A549 (cell line): Measurements from ENCODE around the gene GALT.

Experiments
- EHMT2 ChIP-seq: fragments of 200-600 bp; sonication (generic); IDR thresholded peaks from 2 replicates; pipeline ENCODE4 v1.6.1; 2016; ENCODE audit warnings: antibody characterized with exemption, low read depth, mild to moderate bottlenecking, moderate library complexity
- EP300 ChIP-seq, 2 experiments: fragments of >200 bp; sonication (Bioruptor Twin); formaldehyde crosslinking; IDR thresholded peaks; 2 replicates in 1 of 2; 3 replicates in 1 of 2; pipeline ENCODE4 v1.6.1; 2016 to 2017
- MAFK ChIP-seq: fragments of 450-650 bp; IDR thresholded peaks from 2 replicates; pipeline ENCODE4 v1.6.1; 2014; ENCODE audit not compliant: partially characterized antibody
- POLR2A ChIP-seq: IDR thresholded peaks from 2 replicates; pipeline ENCODE4 v1.6.1; 2012; ENCODE audit warnings: mild to moderate bottlenecking, low read length
- ZFP36 ChIP-seq: fragments of 450-650 bp; IDR thresholded peaks from 2 replicates; pipeline ENCODE4 v1.6.1; 2014; ENCODE audit warnings: borderline replicate concordance; ENCODE audit not compliant: partially characterized antibody
- TF ChIP-seq, protein P1 (sequence below): fragments of 250-450 bp; sonication (Bioruptor Pico); IDR thresholded peaks from 2 replicates; pipeline ENCODE4 v1.5.0; 2021; ENCODE audit warnings: mild to moderate bottlenecking, moderate library complexity, borderline replicate concordance
- TF ChIP-seq, protein P2 (sequence below): fragments of >200 bp; sonication (Bioruptor Twin); formaldehyde crosslinking; IDR thresholded peaks from 3 replicates; pipeline ENCODE4 v1.5.1; 2016
- TF ChIP-seq, protein P3 (sequence below): fragments of 200-600 bp; sonication (generic); IDR thresholded peaks from 2 replicates; pipeline ENCODE4 v1.6.1; 2016; ENCODE audit warnings: antibody characterized with exemption, mild to moderate bottlenecking, moderate library complexity
- TF ChIP-seq, protein P4 (sequence below): fragments of 450-650 bp; IDR thresholded peaks from 2 replicates; pipeline ENCODE4 v1.6.1; 2014; ENCODE audit warnings: antibody characterized with exemption

DNA sequence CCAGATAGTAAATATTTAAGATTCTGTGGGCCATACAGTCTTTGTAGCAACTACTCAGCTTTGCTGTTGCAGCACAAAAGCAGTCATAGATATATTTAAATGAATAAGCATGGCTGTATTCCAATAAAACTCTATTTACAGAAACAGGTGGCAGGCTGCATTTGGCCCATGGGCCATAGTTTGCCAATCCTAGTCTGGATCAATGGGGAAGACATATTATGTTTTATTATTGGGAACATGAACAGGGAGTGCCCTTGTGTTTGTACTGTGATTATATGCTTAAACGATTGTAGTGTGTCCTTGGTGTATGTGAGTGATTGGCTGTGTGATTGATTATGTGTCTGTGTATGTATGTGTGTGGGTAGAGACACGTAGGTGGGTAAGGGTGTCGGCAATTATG lies 28.0 kb downstream of the GALT start:
- TF ChIP-seq ZFP36 (no peak), POLR2A (no peak), MAFK (no peak), EP300 (IDR thresholded peaks at IDR 0.05) (no peak), EHMT2 (no peak)
- TF ChIP-seq, protein P1, sequence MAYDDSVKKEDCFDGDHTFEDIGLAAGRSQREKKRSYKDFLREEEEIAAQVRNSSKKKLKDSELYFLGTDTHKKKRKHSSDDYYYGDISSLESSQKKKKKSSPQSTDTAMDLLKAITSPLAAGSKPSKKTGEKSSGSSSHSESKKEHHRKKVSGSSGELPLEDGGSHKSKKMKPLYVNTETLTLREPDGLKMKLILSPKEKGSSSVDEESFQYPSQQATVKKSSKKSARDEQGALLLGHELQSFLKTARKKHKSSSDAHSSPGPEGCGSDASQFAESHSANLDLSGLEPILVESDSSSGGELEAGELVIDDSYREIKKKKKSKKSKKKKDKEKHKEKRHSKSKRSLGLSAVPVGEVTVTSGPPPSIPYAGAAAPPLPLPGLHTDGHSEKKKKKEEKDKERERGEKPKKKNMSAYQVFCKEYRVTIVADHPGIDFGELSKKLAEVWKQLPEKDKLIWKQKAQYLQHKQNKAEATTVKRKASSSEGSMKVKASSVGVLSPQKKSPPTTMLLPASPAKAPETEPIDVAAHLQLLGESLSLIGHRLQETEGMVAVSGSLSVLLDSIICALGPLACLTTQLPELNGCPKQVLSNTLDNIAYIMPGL (CRISPR knock-in tag) = no peak
- TF ChIP-seq, protein P2, sequence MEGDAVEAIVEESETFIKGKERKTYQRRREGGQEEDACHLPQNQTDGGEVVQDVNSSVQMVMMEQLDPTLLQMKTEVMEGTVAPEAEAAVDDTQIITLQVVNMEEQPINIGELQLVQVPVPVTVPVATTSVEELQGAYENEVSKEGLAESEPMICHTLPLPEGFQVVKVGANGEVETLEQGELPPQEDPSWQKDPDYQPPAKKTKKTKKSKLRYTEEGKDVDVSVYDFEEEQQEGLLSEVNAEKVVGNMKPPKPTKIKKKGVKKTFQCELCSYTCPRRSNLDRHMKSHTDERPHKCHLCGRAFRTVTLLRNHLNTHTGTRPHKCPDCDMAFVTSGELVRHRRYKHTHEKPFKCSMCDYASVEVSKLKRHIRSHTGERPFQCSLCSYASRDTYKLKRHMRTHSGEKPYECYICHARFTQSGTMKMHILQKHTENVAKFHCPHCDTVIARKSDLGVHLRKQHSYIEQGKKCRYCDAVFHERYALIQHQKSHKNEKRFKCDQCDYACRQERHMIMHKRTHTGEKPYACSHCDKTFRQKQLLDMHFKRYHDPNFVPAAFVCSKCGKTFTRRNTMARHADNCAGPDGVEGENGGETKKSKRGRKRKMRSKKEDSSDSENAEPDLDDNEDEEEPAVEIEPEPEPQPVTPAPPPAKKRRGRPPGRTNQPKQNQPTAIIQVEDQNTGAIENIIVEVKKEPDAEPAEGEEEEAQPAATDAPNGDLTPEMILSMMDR = no peak
- TF ChIP-seq, protein P3, sequence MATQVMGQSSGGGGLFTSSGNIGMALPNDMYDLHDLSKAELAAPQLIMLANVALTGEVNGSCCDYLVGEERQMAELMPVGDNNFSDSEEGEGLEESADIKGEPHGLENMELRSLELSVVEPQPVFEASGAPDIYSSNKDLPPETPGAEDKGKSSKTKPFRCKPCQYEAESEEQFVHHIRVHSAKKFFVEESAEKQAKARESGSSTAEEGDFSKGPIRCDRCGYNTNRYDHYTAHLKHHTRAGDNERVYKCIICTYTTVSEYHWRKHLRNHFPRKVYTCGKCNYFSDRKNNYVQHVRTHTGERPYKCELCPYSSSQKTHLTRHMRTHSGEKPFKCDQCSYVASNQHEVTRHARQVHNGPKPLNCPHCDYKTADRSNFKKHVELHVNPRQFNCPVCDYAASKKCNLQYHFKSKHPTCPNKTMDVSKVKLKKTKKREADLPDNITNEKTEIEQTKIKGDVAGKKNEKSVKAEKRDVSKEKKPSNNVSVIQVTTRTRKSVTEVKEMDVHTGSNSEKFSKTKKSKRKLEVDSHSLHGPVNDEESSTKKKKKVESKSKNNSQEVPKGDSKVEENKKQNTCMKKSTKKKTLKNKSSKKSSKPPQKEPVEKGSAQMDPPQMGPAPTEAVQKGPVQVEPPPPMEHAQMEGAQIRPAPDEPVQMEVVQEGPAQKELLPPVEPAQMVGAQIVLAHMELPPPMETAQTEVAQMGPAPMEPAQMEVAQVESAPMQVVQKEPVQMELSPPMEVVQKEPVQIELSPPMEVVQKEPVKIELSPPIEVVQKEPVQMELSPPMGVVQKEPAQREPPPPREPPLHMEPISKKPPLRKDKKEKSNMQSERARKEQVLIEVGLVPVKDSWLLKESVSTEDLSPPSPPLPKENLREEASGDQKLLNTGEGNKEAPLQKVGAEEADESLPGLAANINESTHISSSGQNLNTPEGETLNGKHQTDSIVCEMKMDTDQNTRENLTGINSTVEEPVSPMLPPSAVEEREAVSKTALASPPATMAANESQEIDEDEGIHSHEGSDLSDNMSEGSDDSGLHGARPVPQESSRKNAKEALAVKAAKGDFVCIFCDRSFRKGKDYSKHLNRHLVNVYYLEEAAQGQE = no peak
- TF ChIP-seq, protein P4, sequence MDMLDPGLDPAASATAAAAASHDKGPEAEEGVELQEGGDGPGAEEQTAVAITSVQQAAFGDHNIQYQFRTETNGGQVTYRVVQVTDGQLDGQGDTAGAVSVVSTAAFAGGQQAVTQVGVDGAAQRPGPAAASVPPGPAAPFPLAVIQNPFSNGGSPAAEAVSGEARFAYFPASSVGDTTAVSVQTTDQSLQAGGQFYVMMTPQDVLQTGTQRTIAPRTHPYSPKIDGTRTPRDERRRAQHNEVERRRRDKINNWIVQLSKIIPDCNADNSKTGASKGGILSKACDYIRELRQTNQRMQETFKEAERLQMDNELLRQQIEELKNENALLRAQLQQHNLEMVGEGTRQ = no peak
